Activated CD4-positive, alpha-beta T cell treated with anti-CD3 and anti-CD28 coated beads, Interleukin-2, amount 10 ng/mL, durations not matched to agents 7 days and 5 days (primary cell): Measurements from ENCODE around the gene PARD6G. TPM values are rescaled to one million over a fixed set of nuclear protein-coding genes. Genes with fewer than 3 reads are reported as not detected.

Experiments used
- CTCF ChIA-PET: fragments of 350-600 bp; sonication (Branson Sonifier 250); formaldehyde crosslinking; loops from one replicate; lab custom pipeline; 2021; ENCODE audit warnings: antibody characterized with exemption; lab: Charles Lee
- POLR2A ChIA-PET: fragments of 350-600 bp; sonication (Branson Sonifier 250); formaldehyde crosslinking; loops from one replicate; lab custom pipeline; 2021; ENCODE audit warnings: antibody characterized with exemption; lab: Charles Lee
- DNase-seq: peaks from one replicate; pipeline ENCODE4 v3.0.0-alpha.2; 2020
- H3K27ac Mint-ChIP-seq: one replicate; pipeline ENCODE4 v1.8.0; 2021; ENCODE audit warnings: mild to moderate bottlenecking, moderate library complexity, mixed read lengths
- H3K27me3 Mint-ChIP-seq: one replicate; pipeline ENCODE4 v1.8.0; 2021; ENCODE audit warnings: mixed read lengths
- H3K36me3 Mint-ChIP-seq: one replicate; pipeline ENCODE4 v1.8.0; 2021; ENCODE audit warnings: low read depth, mixed read lengths
- H3K4me1 Mint-ChIP-seq: one replicate; pipeline ENCODE4 v1.8.0; 2021; ENCODE audit warnings: mixed read lengths
- H3K4me3 Mint-ChIP-seq: one replicate; pipeline ENCODE4 v1.8.0; 2021; ENCODE audit warnings: mild to moderate bottlenecking, moderate library complexity, mixed read lengths
- H3K9me3 Mint-ChIP-seq: one replicate; pipeline ENCODE4 v1.8.0; 2021; ENCODE audit warnings: mixed read lengths
- total RNA-seq, 2 experiments: library from RNA; stranded (reverse); gene quantifications; one replicate each; pipeline ENCODE4 v1.2.3, GENCODE V29; 2021

Gene PARD6G
- total RNA-seq, 2 experiments from 2014 or later, result 0.15 to 0.22 TPM

DNA sequence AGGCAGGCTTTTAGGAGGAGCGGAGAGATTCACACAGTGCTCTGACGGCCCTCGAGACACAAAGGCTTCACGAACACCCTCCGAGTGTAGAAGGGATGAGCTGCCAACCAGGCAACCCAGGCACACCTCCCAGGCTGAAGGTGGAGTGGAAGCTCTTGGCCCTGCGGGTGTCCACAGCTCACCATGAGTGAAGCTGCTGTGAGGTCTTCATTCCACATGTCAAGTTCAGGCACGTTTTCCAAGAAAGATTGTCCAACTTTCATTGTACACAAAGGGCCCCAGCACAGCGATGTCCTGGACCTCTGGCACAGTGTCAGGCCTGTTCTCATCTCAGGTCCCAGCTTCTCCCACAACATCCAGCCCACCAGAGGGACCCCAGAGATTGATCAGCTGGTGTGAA is 13.4 kb downstream of the PARD6G start:
- peaks cover 15% of the 10 kb centered on the region for H3K27me3 Mint-ChIP-seq
- no peaks in the 10 kb centered on the region for H3K36me3 Mint-ChIP-seq
- no peaks in the 10 kb centered on the region for H3K9me3 Mint-ChIP-seq
- H3K4me1 Mint-ChIP-seq, result no peaks in the 10 kb centered on the region
- H3K4me3 Mint-ChIP-seq, result no peak overlapping the region
- no peak overlapping the region for H3K27ac Mint-ChIP-seq
- ChIA-PET POLR2A (no interaction called here), CTCF (no interaction called here)
- DNase-seq, result no peak

DNA sequence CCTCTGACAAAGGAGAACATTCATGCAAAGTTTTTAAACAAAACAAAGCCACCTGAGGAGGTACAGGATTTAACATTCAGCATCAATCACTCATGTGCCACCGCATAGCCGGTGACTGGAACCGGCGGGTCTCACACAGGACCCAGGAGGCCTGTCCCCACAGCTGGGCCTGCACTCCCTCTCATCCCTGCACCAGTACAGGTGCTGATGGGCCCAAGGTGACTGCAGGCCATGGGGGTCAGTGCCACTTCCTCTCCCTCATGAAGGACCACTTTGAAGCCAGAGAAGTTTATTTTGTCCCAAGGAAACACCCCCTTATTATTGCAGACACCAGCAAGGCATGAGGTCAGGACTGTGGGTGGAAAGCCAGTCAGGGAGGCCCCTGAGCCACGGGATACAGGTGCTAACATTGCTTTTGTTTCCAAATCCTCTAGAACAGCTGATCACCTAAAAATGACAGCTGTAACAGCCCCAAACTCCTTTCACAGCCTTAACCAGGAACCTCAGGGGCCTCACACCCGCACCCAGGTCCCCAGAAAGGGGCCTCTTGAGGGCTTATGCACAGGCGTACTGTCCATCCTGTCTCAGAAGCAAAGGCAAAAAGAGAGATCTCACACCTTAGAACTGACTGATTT is 14.0 kb downstream of the PARD6G start:
- POLR2A ChIA-PET, result no interaction called here
- no peaks in the 10 kb centered on the region for H3K36me3 Mint-ChIP-seq
- peaks cover 14% of the 10 kb centered on the region for H3K27me3 Mint-ChIP-seq
- H3K27ac Mint-ChIP-seq, result no peak overlapping the region
- peak; percentile 1 for DNase-seq
- H3K9me3 Mint-ChIP-seq, result no peaks in the 10 kb centered on the region
- no peak overlapping the region for H3K4me3 Mint-ChIP-seq
- CTCF ChIA-PET, result no interaction called here
- H3K4me1 Mint-ChIP-seq, result no peaks in the 10 kb centered on the region

DNA sequence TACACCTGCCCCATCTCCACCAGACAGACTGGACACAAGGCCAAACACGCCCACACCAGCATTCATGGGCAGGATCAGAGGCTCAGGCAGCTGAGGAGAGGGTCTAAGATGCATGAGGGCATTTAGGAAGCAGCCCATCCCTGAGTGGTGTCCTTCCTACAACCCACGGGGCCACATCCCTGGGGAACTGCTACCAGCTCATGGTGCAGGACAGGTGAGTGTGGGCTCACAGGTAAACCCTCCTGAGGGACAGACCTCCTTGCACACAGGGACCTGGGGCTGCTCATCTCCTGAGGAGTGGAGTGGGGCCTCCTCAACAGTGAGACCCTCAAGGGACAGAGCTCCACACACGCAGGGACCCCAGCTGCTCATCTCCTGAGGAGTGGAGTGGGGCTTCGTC is 14.6 kb downstream of the PARD6G start:
- CTCF ChIA-PET, result no interaction called here
- H3K4me1 Mint-ChIP-seq, result no peaks in the 10 kb centered on the region
- no peak overlapping the region for H3K27ac Mint-ChIP-seq
- peaks cover 14% of the 10 kb centered on the region for H3K27me3 Mint-ChIP-seq
- no peaks in the 10 kb centered on the region for H3K36me3 Mint-ChIP-seq
- POLR2A ChIA-PET, result no interaction called here
- no peak for DNase-seq
- no peak overlapping the region for H3K4me3 Mint-ChIP-seq
- no peaks in the 10 kb centered on the region for H3K9me3 Mint-ChIP-seq

DNA sequence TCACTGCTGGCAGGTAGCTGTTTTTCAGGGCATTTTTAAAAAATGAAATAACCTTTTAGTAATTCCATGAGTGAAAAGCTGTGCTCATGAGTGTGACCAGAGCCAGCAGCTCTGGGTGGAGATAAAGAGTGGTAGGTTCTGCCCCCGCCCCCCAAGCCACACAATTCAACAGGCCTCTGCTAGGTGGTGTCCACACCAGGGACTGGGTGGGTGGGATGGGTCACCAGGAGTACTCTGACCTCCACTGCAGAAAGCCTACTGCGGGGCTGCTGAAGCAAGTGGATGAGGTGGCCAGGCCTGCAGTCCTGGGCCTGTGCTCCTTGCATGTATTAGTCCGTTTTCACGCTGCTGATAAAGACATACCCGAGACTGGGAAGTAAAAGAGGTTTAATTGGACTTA is 15.3 kb downstream of the PARD6G start:
- no peaks in the 10 kb centered on the region for H3K36me3 Mint-ChIP-seq
- peaks cover 14% of the 10 kb centered on the region for H3K27me3 Mint-ChIP-seq
- no peak for DNase-seq
- no peaks in the 10 kb centered on the region for H3K9me3 Mint-ChIP-seq
- no peak overlapping the region for H3K4me3 Mint-ChIP-seq
- no peaks in the 10 kb centered on the region for H3K4me1 Mint-ChIP-seq
- ChIA-PET POLR2A (no interaction called here), CTCF (no interaction called here)
- no peak overlapping the region for H3K27ac Mint-ChIP-seq

DNA sequence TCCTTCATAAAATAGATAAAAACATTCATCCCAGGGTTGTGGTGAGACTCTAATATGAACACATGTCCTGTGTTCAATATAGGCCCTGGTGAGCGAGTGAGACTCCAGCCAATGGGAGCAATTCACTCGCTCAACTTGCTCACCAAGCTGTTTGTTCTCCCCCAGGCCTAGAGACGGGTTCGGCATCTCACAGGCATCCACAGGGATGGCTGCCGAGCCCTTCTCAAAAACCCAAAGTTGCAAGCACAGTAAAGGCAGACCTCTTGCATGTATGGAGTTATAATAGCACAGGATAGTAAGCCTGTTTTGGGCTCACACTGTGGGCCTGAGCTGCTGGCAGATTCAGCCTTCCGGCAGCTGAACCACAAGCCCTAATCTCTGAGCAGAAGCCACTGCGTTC is 15.7 kb downstream of the PARD6G start:
- ChIA-PET POLR2A (no interaction called here), CTCF (no interaction called here)
- Mint-ChIP-seq H3K27ac (no peak overlapping the region), H3K27me3 (peaks cover 10% of the 10 kb centered on the region), H3K4me1 (no peaks in the 10 kb centered on the region), H3K36me3 (no peaks in the 10 kb centered on the region), H3K9me3 (no peaks in the 10 kb centered on the region), H3K4me3 (no peak overlapping the region)
- no peak for DNase-seq

DNA sequence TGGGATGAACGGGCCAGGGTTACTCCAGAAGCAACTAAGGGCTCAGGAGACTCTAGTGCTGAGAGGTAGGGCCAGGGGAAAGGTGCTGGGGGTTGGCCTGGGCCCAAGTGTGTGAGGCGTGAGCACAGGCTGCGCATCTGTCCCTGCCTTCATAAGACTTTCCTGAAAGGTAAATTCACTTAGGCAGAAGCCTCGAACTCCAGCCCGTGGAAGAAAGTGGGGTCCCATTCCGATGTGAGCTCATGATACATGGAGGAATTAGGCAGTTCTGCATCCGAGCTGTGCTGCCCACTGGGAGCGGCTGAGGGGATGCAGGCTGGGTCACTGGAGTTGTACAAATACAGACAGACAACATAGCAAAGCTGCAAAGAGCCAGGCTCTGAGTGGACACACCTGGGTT is 16.2 kb downstream of the PARD6G start:
- ChIA-PET CTCF (no interaction called here), POLR2A (no interaction called here)
- H3K36me3 Mint-ChIP-seq, result no peaks in the 10 kb centered on the region
- no peak overlapping the region for H3K4me3 Mint-ChIP-seq
- H3K27me3 Mint-ChIP-seq, result peaks cover 10% of the 10 kb centered on the region
- DNase-seq, result no peak
- no peak overlapping the region for H3K27ac Mint-ChIP-seq
- H3K9me3 Mint-ChIP-seq, result no peaks in the 10 kb centered on the region
- H3K4me1 Mint-ChIP-seq, result no peaks in the 10 kb centered on the region

DNA sequence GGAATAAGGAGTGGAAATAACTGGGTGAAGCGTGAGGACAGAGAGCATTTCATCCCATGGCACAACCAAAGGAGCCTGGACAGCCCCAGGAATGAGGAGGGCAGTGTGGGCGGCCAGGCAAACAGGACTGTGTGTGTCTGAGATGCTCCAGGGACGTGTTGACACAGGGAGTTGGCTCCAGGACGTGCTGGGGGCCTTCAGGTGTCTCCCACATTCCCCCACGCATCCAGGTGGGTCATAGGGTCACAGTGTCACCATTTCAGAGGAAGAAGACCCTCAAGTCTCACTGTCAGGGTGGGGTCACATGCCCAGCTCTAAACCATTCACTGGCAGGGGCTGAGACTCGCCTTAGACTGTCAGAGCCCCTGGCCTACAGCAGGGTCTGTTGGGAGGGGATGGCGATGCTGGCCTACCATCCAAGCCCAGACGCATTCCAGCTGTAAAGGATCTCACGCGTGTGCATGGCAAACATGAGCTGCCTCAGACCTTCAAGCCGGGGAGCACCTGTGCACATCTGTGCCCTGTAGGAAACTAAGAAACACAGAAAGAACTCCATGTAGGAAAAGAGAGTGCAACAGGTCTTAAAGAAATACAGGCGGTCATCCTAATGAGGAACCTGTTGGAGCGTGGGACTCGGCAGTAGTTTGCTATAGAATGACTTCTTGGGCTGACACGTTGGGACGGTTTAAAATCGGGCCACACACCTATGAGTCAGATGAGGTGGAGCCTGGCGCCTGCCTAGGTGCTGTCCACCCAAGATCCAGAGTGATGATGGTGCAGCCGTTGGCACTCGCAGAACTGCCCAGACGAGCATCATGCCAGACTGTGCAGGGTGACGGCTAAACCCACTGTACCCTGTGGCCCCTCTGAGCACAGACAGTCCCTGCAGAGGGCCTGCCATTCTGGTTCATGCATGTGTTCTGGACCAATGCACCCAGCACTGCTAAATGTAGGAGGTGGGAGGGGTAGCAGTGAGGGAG is 17.3 kb downstream of the PARD6G start:
- no peaks in the 10 kb centered on the region for H3K9me3 Mint-ChIP-seq
- H3K4me3 Mint-ChIP-seq, result no peak overlapping the region
- CTCF ChIA-PET, result no interaction called here
- no peak overlapping the region for H3K27ac Mint-ChIP-seq
- no peak for DNase-seq
- H3K27me3 Mint-ChIP-seq, result peaks cover 4% of the 10 kb centered on the region
- POLR2A ChIA-PET, result no interaction called here
- H3K36me3 Mint-ChIP-seq, result no peaks in the 10 kb centered on the region
- no peaks in the 10 kb centered on the region for H3K4me1 Mint-ChIP-seq

DNA sequence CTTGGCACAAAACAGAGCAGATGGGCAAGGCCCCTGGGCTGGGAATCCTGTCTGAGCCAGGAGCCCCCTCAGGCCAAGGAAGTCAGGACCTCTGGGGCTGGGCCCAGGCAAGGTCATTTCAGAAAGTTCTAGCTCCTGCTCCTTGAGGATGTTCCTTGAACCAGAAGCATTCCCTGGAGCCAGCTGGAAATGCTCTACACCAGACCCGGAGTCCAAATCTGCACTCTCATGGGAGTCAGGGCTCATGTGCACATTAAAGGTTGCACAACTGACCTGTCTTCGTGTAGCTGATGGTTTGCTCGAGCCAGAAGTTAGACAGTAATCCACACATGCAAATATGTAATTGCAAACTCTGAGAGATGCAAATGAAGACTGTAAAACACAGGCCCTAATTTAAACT is 18.0 kb downstream of the PARD6G start:
- peaks cover 4% of the 10 kb centered on the region for H3K27me3 Mint-ChIP-seq
- no peaks in the 10 kb centered on the region for H3K9me3 Mint-ChIP-seq
- H3K4me1 Mint-ChIP-seq, result no peaks in the 10 kb centered on the region
- no peak overlapping the region for H3K4me3 Mint-ChIP-seq
- H3K27ac Mint-ChIP-seq, result no peak overlapping the region
- POLR2A ChIA-PET, result no interaction called here
- no peaks in the 10 kb centered on the region for H3K36me3 Mint-ChIP-seq
- CTCF ChIA-PET, result no interaction called here
- no peak for DNase-seq

DNA sequence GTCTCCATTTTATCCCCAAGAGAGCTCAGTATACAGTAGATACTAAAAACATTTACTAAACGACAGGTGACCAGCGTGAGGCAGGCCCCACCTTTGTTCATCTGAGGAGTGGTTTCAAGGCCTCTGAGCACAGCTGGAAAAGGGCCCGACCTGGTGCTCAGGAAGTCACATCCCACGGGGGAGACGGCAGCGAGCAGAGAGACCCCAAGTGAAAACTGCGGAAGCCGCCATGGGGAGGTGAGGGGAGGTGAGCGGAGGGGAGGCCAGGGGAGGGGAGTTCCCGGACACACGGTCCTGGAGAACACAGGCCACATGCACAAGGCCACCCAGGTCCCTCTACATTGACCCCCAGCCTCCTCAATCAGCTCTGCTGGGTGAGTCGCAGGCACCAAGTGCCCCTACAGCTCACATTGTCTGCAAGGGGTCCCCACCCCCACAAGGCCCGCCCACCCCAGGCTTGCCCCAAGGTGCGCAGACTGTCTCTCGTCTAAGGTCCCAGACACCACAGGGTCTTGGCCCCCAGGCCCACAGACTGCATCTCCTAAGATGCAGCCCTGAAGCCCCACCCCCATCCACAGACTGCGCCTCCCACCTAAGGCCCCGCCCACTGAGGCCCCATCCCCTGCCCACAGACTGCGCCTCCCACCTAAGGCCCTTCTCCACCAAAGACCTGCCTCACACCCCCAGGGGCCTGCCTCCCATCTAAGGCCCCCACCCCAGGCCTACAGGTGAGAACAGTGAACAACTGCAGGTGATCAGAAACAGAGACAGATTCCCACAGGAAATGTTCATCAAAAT is 19.1 kb downstream of the PARD6G start:
- Mint-ChIP-seq H3K4me1 (no peaks in the 10 kb centered on the region), H3K27me3 (peaks cover 4% of the 10 kb centered on the region), H3K4me3 (no peak overlapping the region), H3K36me3 (no peaks in the 10 kb centered on the region), H3K27ac (no peak overlapping the region), H3K9me3 (no peaks in the 10 kb centered on the region)
- no peak for DNase-seq
- ChIA-PET CTCF (no interaction called here), POLR2A (no interaction called here)

DNA sequence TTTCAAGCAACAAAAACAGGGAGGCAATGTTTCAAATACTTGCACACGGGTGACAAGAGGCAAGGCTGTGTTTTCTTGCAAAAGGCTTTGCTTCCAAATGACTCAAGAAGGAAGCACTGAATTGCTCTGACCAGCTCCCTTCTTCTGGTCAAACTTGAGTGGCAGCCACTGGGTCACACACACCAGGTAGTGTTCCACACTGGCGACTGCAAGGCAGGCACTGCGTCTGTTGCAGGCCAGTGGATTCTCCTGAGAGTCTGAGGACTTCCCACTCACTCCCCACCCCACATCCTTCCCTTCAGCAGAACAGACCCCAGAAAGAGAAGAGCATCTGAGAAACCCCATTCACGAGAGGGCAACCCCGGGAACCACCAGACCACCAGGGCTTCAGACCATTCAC is 19.8 kb downstream of the PARD6G start:
- Mint-ChIP-seq H3K27me3 (peaks cover 4% of the 10 kb centered on the region), H3K4me3 (no peak overlapping the region), H3K36me3 (no peaks in the 10 kb centered on the region), H3K9me3 (no peaks in the 10 kb centered on the region), H3K27ac (no peak overlapping the region), H3K4me1 (no peaks in the 10 kb centered on the region)
- POLR2A ChIA-PET, result no interaction called here
- DNase-seq, result no peak
- CTCF ChIA-PET, result no interaction called here

DNA sequence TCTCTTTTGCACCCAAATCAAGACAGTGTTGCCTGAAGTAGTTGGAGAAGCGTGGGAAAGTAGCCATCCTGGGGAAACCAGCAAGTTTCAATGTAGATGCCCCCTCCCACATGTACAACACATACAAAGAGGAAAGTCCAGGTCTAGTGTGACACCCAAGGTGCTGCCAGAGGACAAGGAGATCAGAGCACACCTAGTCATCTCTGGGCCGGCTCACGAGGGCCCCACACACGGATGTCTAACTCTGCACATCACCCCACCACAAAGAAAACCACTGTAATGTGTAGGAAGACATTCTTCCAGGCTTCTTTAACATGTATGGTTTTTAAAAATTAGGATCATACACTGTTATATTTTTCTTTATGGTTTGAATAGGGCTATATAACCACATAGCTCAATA is 21.6 kb downstream of the PARD6G start:
- ChIA-PET POLR2A (no interaction called here), CTCF (interaction anchor here (0.6 to 0.7 kb wide), 2 partner anchors 15 to 16 kb away, joined by 3 read pairs; no protein-coding TSS in a partner anchor)
- Mint-ChIP-seq H3K27ac (no peak overlapping the region), H3K4me1 (no peaks in the 10 kb centered on the region), H3K9me3 (peaks cover 2% of the 10 kb centered on the region), H3K36me3 (no peaks in the 10 kb centered on the region), H3K4me3 (no peak overlapping the region), H3K27me3 (peaks cover 15% of the 10 kb centered on the region)
- DNase-seq, result no peak

DNA sequence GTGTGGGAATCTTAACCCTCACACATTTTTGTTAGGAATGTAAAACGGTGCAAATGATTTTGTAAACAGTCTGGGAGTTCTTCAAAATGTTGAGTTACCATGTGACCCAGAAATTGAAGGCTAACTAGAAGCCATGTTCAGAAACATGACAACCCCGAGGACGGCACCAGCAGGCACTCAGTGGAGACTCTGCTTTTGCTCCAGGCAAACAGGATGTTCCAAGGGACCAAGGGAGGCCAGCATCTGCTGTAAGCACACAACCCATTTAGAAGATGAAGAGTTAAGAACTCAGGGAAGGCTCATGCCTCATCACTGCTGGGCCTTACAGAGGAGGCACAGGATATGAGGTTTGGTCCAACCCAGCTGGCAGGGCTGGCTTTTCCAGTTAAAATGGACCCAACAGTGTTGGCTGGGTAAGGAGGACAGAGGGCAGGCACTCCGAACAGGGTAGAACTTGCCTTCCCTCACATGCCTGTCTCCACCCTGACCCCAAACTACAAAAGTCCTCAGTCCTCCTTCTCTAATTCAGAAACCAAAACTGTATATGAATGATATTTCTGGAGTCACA is 23.6 kb downstream of the PARD6G start:
- peaks cover 2% of the 10 kb centered on the region for H3K9me3 Mint-ChIP-seq
- CTCF ChIA-PET, result interaction anchor here (1.2 kb wide), 1 partner anchor 23 kb away, joined by 4 read pairs; the partner anchor contains the start of gene PARD6G
- H3K27ac Mint-ChIP-seq, result no peak overlapping the region

More for the DNA sequence above, 23.6 kb downstream of the PARD6G start:
- Mint-ChIP-seq H3K27me3 (peaks cover 15% of the 10 kb centered on the region), H3K4me3 (no peak overlapping the region), H3K4me1 (no peaks in the 10 kb centered on the region), H3K36me3 (no peaks in the 10 kb centered on the region)
- POLR2A ChIA-PET, result no interaction called here
- no peak for DNase-seq
